ENCODE results near the gene AGPS. TPM values are rescaled to one million over a fixed set of nuclear protein-coding genes. Genes with fewer than 3 reads are reported as not detected.

AGPS gene
- total and polyA plus RNA-seq, 9 of the 15 experiments (the other 6 are each of a cell fraction or from before 2014, with no cell fraction given) = 15.5 to 211 (median 63.1) TPM

DNA sequence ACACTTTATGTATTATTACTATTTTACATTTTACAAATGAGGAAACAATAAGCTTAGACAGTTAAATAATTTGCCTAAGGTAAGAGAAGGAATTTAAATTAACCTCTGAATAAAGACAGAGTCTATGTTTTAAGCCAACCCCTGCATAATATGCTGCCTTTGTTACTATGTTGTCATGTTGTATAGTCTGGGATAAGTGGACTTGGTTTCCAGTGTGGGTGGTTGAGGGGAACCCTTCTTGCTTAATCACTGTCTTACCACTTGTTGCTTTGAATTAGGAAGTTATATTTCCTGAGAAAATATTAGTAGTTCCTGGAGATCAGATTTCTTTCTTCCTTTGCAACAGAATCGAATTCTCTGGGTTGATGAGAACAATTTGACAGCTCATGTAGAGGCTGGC, 52.6 kb downstream of the AGPS start:
- Histone ChIP-seq H3K27ac (ENCODE audit: extremely low read depth, low read depth, low read length) (no peak overlapping the region), H3K79me2 (ENCODE audit: control insufficient read depth, insufficient read depth, low read length) (no peaks in the 10 kb centered on the region), H3K36me3 (ENCODE audit: control insufficient read depth, insufficient read depth, low read length) (peaks cover 67% of the 10 kb centered on the region), H3K4me3 (no peak overlapping the region), H3K4me2 (ENCODE audit: insufficient read depth, low read length) (no peak overlapping the region), H4K20me1 (replicated peaks; ENCODE audit: control insufficient read depth, insufficient read depth, low read length) (no peaks in the 10 kb centered on the region), H3K9me1 (ENCODE audit: control insufficient read depth, insufficient read depth, low read length) (no peaks in the 10 kb centered on the region), H3K9me3 (replicated peaks; ENCODE audit: control insufficient read depth, insufficient read depth, low read depth, low read length) (no peaks in the 10 kb centered on the region), H2AFZ (ENCODE audit: low read depth, low read length) (no peak overlapping the region), H3K27me3 (ENCODE audit: control insufficient read depth in 2 of 2, insufficient read depth in 2 of 2, low read length in 2 of 2) (no peaks in the 10 kb centered on the region), H3K4me1 (replicated peaks in 1 of 2; ENCODE audit: control insufficient read depth in 2 of 2, insufficient read depth in 2 of 2, low read length in 2 of 2) (0 out of 5 replicates have a peak, but pooled peaks cover 0 to 3% of the 10 kb centered on the region in 2 experiments), H3K9ac (ENCODE audit: insufficient read depth in 1 of 2, low read depth in 2 of 2, low read length in 2 of 2) (no peak overlapping the region)
- FAIRE-seq = no peak
- CTCF ChIA-PET (ENCODE audit: low intra/inter-chr PET ratio) = no interaction called here
- no peak for ATAC-seq
- no peak for DNase-seq (ENCODE audit: extremely low read depth in 1 of 4, low spot score in 3 of 4)
- POLR2A ChIA-PET = interaction anchor here (1.1 to 1.3 kb wide), 2 partner anchors 9 to 10 kb away, joined by 3 to 4 read pairs; no protein-coding TSS in a partner anchor
- in situ Hi-C loops (cut with MboI) = no loop called here
- no TSS peak for BruUV-seq (replicated peaks)
- intact Hi-C loops (cut with micrococcal nuclease) = no loop called here
- TF ChIP-seq DMBX1 (CRISPR knock-in tag; IDR thresholded peaks at IDR 0.05; ENCODE audit: borderline replicate concordance) (no peak), RBM17 (IDR thresholded peaks at IDR 0.05; ENCODE audit: borderline replicate concordance, low read depth, low read length) (no peak), ZNF134 (CRISPR knock-in tag; conservative IDR thresholded peaks at IDR 0.05) (no peak), IFI16 (CRISPR knock-in tag; IDR thresholded peaks at IDR 0.05) (no peak)
- TF ChIP-seq, protein P1, sequence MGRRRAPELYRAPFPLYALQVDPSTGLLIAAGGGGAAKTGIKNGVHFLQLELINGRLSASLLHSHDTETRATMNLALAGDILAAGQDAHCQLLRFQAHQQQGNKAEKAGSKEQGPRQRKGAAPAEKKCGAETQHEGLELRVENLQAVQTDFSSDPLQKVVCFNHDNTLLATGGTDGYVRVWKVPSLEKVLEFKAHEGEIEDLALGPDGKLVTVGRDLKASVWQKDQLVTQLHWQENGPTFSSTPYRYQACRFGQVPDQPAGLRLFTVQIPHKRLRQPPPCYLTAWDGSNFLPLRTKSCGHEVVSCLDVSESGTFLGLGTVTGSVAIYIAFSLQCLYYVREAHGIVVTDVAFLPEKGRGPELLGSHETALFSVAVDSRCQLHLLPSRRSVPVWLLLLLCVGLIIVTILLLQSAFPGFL (CRISPR knock-in tag; IDR thresholded peaks at IDR 0.05) = no peak
- 53% methylated on average over 1 of the region's 1 CpG for WGBS (ENCODE audit: insufficient coverage, low coverage, missing lambda C conversion rate)
